GM12891 (cell line): ENCODE measurements around the gene EDC4.
A peak's percentile ranks its signal among the peaks of the same experiment; 100 is the strongest.
"Not testable (repeated sequence)": the region's sequence is repeated elsewhere in the genome, so short reads cannot be mapped to it uniquely, and the experiment has no call there.

Experiments used
- DNase-seq: peaks from one replicate; pipeline ENCODE4 v3.0.0; 2011; ENCODE audit warnings: low spot score; ENCODE audit not compliant: insufficient read length
- FAIRE-seq: peaks from 2 replicates; lab custom pipeline; 2011; peaks lifted over from hg19 to GRCh38; lab: Jason Lieb, UNC
- PAX5 ChIP-seq: IDR thresholded peaks from 2 replicates; pipeline ENCODE4 v1.6.1; 2011; ENCODE audit warnings: low read length, moderate library complexity, mild to moderate bottlenecking; ENCODE audit not compliant: insufficient read depth, severe bottlenecking
- POLR2A ChIP-seq: IDR thresholded peaks from 2 replicates; pipeline ENCODE4 v1.6.1; 2011; ENCODE audit warnings: low read depth, low read length, control low read depth
- POLR2AphosphoS5 ChIP-seq: IDR thresholded peaks from 2 replicates; pipeline ENCODE4 v1.6.1; 2011; ENCODE audit warnings: low read depth, low read length, control low read depth
- POU2F2 ChIP-seq: IDR thresholded peaks from 2 replicates; pipeline ENCODE4 v1.6.1; 2011; ENCODE audit warnings: low read depth, mild to moderate bottlenecking, control low read depth, low read length, moderate library complexity
- SPI1 ChIP-seq: IDR thresholded peaks from 2 replicates; pipeline ENCODE4 v1.6.1; 2011; ENCODE audit warnings: low read depth, low read length, control low read depth
- TAF1 ChIP-seq: IDR thresholded peaks from 2 replicates; pipeline ENCODE4 v1.6.1; 2011; ENCODE audit warnings: low read depth, low read length, control low read depth

Gene EDC4

DNA sequence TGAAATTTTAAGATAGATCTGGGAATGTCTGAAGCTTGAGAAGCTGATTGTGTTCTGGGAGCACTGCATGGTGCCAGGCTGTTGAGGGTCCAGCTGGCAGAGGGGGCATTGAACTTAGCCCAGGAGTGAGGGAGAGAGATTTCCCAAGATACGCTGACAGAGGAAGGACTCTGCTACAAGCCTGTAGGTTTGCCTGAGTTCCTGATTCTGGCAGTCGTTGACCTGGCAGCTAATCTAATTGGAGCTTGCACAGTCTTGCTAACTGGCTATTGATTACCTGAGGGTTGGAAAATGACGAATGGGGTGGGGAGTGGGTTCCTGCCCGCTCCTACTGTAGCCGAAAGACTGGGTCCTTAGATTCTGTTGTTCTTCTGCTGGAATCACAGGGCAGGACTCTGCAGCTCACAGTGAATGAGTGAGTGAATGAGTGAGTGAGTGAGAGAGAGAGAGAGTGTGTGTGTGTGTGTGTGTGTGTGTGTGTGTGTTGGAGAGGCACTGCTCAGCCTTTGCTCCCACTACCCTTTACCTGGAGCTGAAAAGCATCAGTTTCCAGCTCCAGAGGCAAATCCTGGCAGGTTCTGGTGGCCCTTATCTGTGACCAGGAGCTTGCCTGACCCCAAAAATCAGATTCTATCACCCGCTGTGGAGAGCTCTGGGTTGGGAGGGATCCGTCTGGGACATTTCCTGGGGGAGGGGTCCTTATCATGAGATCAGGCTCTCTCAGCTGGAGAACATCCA is 42.1 kb downstream of the EDC4 start:
- TF ChIP-seq SPI1 (no peak), PAX5 (no peak), POLR2AphosphoS5 (no peak), POLR2A (no peak), TAF1 (no peak), POU2F2 (no peak)
- FAIRE-seq: no peak

DNA sequence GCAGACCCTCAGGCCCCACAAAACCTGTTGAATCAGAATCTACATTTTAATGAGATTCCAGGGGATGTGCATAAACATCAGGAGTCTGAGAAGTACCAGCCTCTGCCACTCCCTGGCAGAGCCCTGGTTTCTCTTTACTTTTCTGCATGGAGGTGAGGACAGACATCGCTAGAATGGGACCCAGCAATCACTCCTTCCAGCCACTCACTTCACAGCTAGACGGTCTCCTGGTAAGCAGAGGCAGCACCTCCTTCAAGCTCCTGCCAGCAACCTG is 42.6 kb downstream of the EDC4 start:
- FAIRE-seq: peak; percentile 83
- DNase-seq: not testable (repeated sequence)

More for the DNA sequence above, 42.1 kb downstream of the EDC4 start:
- no peak for DNase-seq

GRCh38 chr16:67915831-67916723 is 43.2 kb downstream of the EDC4 start:
- DNase-seq (no peak), FAIRE-seq (no peak)
- TF ChIP-seq POLR2AphosphoS5 (no peak), SPI1 (no peak), TAF1 (no peak), POU2F2 (no peak), PAX5 (no peak), POLR2A (no peak)

DNA sequence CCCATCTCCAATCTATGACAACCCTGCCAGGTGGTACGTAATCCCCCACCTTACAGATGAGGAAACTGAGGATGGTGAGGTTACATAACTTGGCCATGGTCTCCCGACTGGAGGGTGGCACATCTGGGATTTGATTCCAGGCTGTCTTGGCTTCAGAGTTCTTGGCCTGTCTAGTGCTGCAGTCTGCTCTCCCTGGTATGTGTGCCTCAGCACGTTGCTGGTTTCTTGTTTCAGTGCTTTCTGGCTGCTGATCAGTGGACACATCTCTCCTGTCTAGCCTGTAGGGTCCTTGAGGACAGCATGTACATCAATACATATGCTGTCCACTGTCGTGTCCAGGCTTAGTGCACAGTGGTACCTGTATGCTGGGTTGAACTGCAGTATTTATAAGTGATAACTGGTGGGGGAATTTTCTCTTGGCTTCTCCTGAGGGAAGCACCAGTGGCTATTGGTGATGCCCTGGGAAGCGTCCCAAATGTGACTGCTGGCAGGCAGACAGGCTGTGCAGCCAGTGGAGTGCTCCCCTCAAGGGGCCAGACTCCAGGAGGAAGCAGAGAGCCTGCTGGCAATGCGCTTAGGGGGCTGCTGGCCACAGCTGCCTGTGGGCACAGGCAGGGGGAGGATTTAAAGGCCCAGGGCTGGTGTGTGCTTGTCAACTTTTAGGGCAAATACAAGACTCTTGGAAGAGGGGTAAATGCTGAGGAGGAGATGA is 44.4 kb downstream of the EDC4 start:
- TF ChIP-seq SPI1 (no peak), PAX5 (no peak), POLR2AphosphoS5 (no peak), POLR2A (no peak)
- no peak for FAIRE-seq
- no peak for DNase-seq

GRCh38 chr16:67917852-67918236 is 45.0 kb downstream of the EDC4 start:
- FAIRE-seq: no peak
- TF ChIP-seq SPI1: no peak
- no peak for TF ChIP-seq POU2F2
- TF ChIP-seq TAF1: no peak
- TF ChIP-seq POLR2AphosphoS5: no peak
- no peak for TF ChIP-seq PAX5
- no peak for TF ChIP-seq POLR2A
- no peak for DNase-seq

GRCh38 chr16:67919622-67920221 is 46.9 kb downstream of the EDC4 start:
- FAIRE-seq (no peak), DNase-seq (no peak)
- no peak for TF ChIP-seq POU2F2
- TF ChIP-seq PAX5: no peak
- no peak for TF ChIP-seq SPI1
- no peak for TF ChIP-seq POLR2A
- TF ChIP-seq POLR2AphosphoS5: no peak
- no peak for TF ChIP-seq TAF1

- no peak for TF ChIP-seq PAX5
- TF ChIP-seq TAF1: no peak
- no peak for TF ChIP-seq POU2F2
- no peak for TF ChIP-seq POLR2AphosphoS5
- TF ChIP-seq POLR2A: no peak
- no peak for TF ChIP-seq SPI1
- FAIRE-seq: no peak
- no peak for DNase-seq
Observed at GRCh38 chr16:67922221-67922620, 49.4 kb downstream of the EDC4 start.

DNA sequence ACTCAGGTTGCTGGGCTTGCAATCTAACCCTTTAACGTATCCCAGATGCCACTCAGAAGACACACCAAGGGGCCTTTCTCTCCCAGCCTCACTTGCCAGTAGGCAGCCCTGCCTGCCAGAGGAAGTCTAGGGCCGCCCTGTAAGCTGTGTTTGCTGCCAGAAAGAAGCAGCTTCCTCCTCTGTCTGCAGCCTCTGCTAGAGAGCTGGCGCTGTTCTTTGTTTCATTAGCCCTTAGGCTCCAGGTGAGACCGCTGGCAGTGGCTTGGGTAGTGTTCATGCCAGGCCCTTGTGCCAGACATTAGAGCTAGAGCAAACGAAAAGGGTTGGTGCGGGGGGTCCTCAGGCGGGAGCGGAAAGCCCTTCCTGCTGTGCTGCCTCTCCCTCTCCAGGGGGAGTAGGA is 49.9 kb downstream of the EDC4 start:
- TF ChIP-seq SPI1 (no peak), POU2F2 (no peak), POLR2AphosphoS5 (no peak), PAX5 (no peak), TAF1 (no peak), POLR2A (no peak)
- FAIRE-seq (no peak), DNase-seq (no peak)

GRCh38 chr16:67923414-67924116 is 50.7 kb downstream of the EDC4 start:
- FAIRE-seq (no peak), DNase-seq (no peak)
- TF ChIP-seq PAX5 (no peak), POU2F2 (no peak), POLR2A (no peak), TAF1 (no peak), POLR2AphosphoS5 (no peak), SPI1 (no peak)
